K562 (cell line): ENCODE measurements around the gene BCAN. TPM values are rescaled to one million over a fixed set of nuclear protein-coding genes. Genes with fewer than 3 reads are reported as not detected.
A peak's percentile ranks its signal among the peaks of the same experiment; 100 is the strongest.

Experiments used
- ELF1 ChIP-seq: fragments of 200-800 bp; sonication (Bioruptor generic); IDR thresholded peaks from 2 replicates; pipeline ENCODE4 v1.6.1; 2016; ENCODE audit warnings: missing genetic modification characterization, missing compliant biosample characterization
- ELF4 ChIP-seq: fragments of 450-650 bp; formaldehyde crosslinking; IDR thresholded peaks from 2 replicates; pipeline ENCODE4 v1.4.0; 2022; ENCODE audit warnings: missing genetic modification characterization
- EWSR1 ChIP-seq: fragments of 450-650 bp; IDR thresholded peaks from 2 replicates; pipeline ENCODE4 v1.6.1; 2018; ENCODE audit warnings: borderline replicate concordance, mild to moderate bottlenecking, low read depth, moderate library complexity; ENCODE audit not compliant: partially characterized antibody
- HOMEZ ChIP-seq: fragments of 250-450 bp; sonication (Bioruptor Pico); IDR thresholded peaks from 2 replicates; pipeline ENCODE4 v1.4.0; 2020; ENCODE audit warnings: mild to moderate bottlenecking, moderate library complexity
- LEF1 ChIP-seq: fragments of 450-650 bp; IDR thresholded peaks from 2 replicates; pipeline ENCODE4 v1.6.1; 2016; ENCODE audit warnings: mild to moderate bottlenecking
- NCOA2 ChIP-seq, 2 experiments: fragments of 450-650 bp; IDR thresholded peaks; 2 replicates each; pipeline ENCODE4 v1.6.1; 2018; ENCODE audit warnings: mild to moderate bottlenecking in 2 of 2, moderate library complexity in 1 of 2; ENCODE audit not compliant: partially characterized antibody in 2 of 2
- NFIX ChIP-seq: fragments of 250-450 bp; sonication (Bioruptor Pico); IDR thresholded peaks from 2 replicates; pipeline ENCODE4 v1.4.0; 2020; ENCODE audit warnings: low read depth, mild to moderate bottlenecking, moderate library complexity
- NFRKB ChIP-seq: fragments of 450-650 bp; IDR thresholded peaks from 2 replicates; pipeline ENCODE4 v1.6.1; 2016; ENCODE audit warnings: low read depth
- PATZ1 ChIP-seq: fragments of 250-450 bp; sonication (Bioruptor Pico); IDR thresholded peaks from 2 replicates; pipeline ENCODE4 v1.5.0; 2020; ENCODE audit warnings: mild to moderate bottlenecking, borderline replicate concordance
- PHB2 ChIP-seq: fragments of 450-650 bp; IDR thresholded peaks from 2 replicates; pipeline ENCODE4 v1.6.1; 2017; ENCODE audit warnings: low read depth
- RFX7 ChIP-seq: fragments of 250-450 bp; sonication (Bioruptor Pico); IDR thresholded peaks from 2 replicates; pipeline ENCODE4 v1.5.1; 2021; ENCODE audit warnings: mild to moderate bottlenecking
- SREBF1 ChIP-seq: fragments of 150-350 bp; IDR thresholded peaks from 2 replicates; pipeline ENCODE4 v1.6.1; 2014; ENCODE audit warnings: antibody characterized with exemption, low read depth, low read length, borderline replicate concordance
- STAT5B ChIP-seq: fragments of 250-450 bp; sonication (Bioruptor Pico); IDR thresholded peaks from 2 replicates; pipeline ENCODE4 v1.8.0; 2021; ENCODE audit warnings: mild to moderate bottlenecking, inconsistent platforms
- STAT6 ChIP-seq: sonication (generic); formaldehyde crosslinking; IDR thresholded peaks from 2 replicates; pipeline ENCODE4 v1.8.1; 2023; ENCODE audit warnings: mild to moderate bottlenecking, missing genetic modification reagents
- TEAD2 ChIP-seq: fragments of 450-650 bp; IDR thresholded peaks from 2 replicates; pipeline ENCODE4 v1.6.1; 2016; ENCODE audit warnings: missing genetic modification characterization, control low read depth, missing compliant biosample characterization
- WHSC1 ChIP-seq: IDR thresholded peaks from one replicate; pipeline ENCODE4 v1.6.1; 2012; ENCODE audit warnings: low read length, control low read depth, inconsistent platforms
- ZC3H4 ChIP-seq: sonication (generic); formaldehyde crosslinking; IDR thresholded peaks from 2 replicates; pipeline ENCODE4 v1.9.0; 2021; ENCODE audit warnings: missing genetic modification reagents, borderline replicate concordance
- ZNF140 ChIP-seq: fragments of 250-450 bp; sonication (Bioruptor Pico); IDR thresholded peaks from 2 replicates; pipeline ENCODE4 v1.8.0; 2021; ENCODE audit warnings: moderate library complexity, mild to moderate bottlenecking, inconsistent platforms
- ZNF23 ChIP-seq: fragments of 250-450 bp; sonication (Bioruptor Pico); IDR thresholded peaks from 2 replicates; pipeline ENCODE4 v1.4.0; 2020; ENCODE audit warnings: mild to moderate bottlenecking
- ZNF274 ChIP-seq: IDR thresholded peaks from 2 replicates; pipeline ENCODE4 v1.6.1; 2011; ENCODE audit warnings: low read depth, mild to moderate bottlenecking, low read length, moderate library complexity, borderline replicate concordance
- ZNF280B ChIP-seq: fragments of 250-450 bp; sonication (Bioruptor Pico); IDR thresholded peaks from 2 replicates; pipeline ENCODE4 v1.5.1; 2021; ENCODE audit warnings: mild to moderate bottlenecking
- ZNF444 ChIP-seq: fragments of 250-450 bp; sonication (Bioruptor Pico); IDR thresholded peaks from 2 replicates; pipeline ENCODE4 v1.4.0; 2020; ENCODE audit warnings: mild to moderate bottlenecking, moderate library complexity
- polyA plus RNA-seq, 8 experiments: library from polyadenylated mRNA; depleted of rRNA in 4 of 8; stranded (reverse) in 5 of 8; unstranded in 3 of 8; fragments of >200 nt; fragmentation: Nextera tagmentation in 2 of 8; fragmentation: Illumina TruSeq in 1 of 8; extraction: Ambion mirVana in 2 of 8; extraction: Trizol in 1 of 8; gene quantifications; 2 replicates each; pipeline versions ENCODE4 v1.2.1 to v1.2.3, GENCODE V29; 2011 to 2014; ENCODE audit warnings: inconsistent platforms in 1 of 8, missing spikeins in 1 of 8
- total RNA-seq, 7 experiments: library from RNA; depleted of rRNA in 6 of 7; stranded (reverse); fragments of >200 nt in 6 of 7; fragmentation: Illumina TruSeq in 2 of 7; extraction: Trizol in 2 of 7; gene quantifications; 2 replicates each; pipeline versions ENCODE4 v1.2.1 to v1.2.3, GENCODE V29; 2011 to 2021; ENCODE audit warnings: low replicate concordance in 1 of 7

Gene BCAN
- total and polyA plus RNA-seq, 9 of the 15 experiments (the other 6 are each of a cell fraction or from before 2014, with no cell fraction given) = 0.04 to 0.33 (median 0.14) TPM; not detected in 5

- TF ChIP-seq ZC3H4 (CRISPR knock-in tag) (no peak), WHSC1 (no peak), STAT5B (CRISPR knock-in tag) (no peak), STAT6 (CRISPR knock-in tag) (no peak), EWSR1 (no peak), RFX7 (no peak), LEF1 (peak; percentile 25; the same call in 1 of the 2 replicates), ZNF280B (no peak), ZNF140 (no peak), ELF1 (peak; percentile 97), PHB2 (no peak), PATZ1 (CRISPR knock-in tag) (no peak), SREBF1 (no peak), TEAD2 (no peak), ZNF444 (CRISPR knock-in tag) (no peak), NFRKB (peak; percentile 86), ZNF274 (no peak), ZNF23 (CRISPR knock-in tag) (no peak), ELF4 (CRISPR knock-in tag) (no peak), NCOA2 (IDR thresholded peaks at IDR 0.05; ENCODE audit: partially characterized antibody in 2 of 2) (no peak), HOMEZ (CRISPR knock-in tag) (no peak), NFIX (CRISPR knock-in tag) (no peak)
Measured at GRCh38 chr1:156601122-156601830, 40.6 kb upstream of the BCAN start, which contains the start of gene GPATCH4 (continued).
